ENCODE data around the gene SERPINE2. TPM values are rescaled to one million over a fixed set of nuclear protein-coding genes. Genes with fewer than 3 reads are reported as not detected.

Gene SERPINE2
- total RNA-seq, 1 donor from 2014 or later = 44.6 TPM

GRCh38 chr2:223973606-223974005 is 65.5 kb downstream of the SERPINE2 start:
- no peak for DNase-seq

DNA sequence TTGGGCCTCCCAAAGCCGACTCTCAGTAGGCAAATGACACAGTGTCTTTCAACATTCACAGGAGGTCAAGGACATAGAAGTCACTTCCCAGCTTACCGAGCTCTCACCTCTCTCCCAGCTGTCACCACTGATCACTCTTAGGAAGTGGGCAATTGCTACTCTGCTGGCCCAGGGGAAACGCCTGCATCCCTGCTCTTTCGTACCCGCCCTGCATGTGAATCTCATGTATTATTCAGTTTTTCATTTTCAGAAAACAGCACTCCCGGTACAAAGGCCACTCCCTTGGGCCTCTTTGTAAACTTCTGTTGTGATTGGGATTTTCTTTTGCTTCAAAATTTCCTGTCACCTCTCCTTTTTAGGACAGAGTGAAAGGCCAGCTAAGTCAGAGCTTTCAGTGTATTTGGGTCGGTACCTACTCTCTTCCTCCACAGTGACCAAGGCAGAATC is 66.4 kb downstream of the SERPINE2 start:
- no peak for DNase-seq

- no peak for DNase-seq
Observed at GRCh38 chr2:223971731-223972130, 67.4 kb downstream of the SERPINE2 start.

DNA sequence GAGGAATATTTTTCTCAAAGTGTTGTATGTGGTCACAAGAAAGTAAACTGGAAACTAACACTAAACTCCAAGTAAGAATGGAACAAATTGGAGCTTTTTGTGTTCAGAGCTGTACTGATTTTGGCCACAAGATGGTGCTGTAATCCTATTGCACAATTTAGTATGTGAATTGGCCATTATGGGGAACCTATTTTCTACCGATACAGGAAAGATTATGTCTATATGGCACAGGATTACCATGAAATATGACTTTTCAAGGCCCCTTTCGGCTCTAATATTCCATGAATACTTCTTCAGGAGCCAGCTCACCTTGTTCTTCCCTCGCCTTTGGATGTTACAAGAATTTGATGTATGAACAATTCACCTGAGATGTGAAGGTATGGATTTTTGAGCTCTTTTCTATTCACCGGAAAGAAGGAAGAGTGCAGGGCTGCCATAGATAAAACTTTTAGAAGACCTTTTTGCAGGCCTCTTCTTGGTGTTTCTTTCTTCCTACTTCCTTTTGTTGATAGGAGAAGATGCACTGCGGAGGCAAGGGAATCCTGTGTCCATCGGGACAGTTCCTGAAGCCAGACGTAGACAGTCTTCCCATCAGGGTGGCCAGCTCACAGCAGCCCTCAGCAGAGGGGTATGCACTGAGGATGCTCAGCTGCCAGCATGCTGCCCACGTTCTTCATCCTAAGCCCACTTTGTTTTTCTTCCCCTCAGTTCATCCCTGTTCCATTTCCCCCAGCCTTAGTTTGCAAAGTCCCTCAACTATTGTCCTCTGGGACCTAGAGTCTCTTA is 68.5 kb downstream of the SERPINE2 start:
- peak; percentile 83 for DNase-seq

DNA sequence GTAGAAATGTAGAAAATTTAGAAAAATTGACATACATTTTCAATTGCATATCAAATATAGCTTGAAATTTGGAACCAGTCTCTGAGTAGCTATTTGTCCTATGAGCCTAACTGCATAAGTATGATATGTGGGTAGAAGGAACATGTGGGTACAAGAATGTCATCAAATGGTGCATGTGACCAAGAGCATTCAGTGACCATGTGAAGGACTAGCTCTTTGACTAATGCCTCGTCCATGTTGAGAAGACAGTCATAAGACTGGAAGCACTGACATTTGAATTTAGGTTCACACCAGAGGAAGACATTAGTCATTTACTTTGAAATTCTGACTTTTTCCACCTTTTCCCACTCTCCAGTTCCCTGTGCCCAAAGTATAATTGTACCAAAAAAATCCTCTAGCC is 69.2 kb downstream of the SERPINE2 start:
- no peak for DNase-seq

GRCh38 chr2:223969315-223969714 is 69.8 kb downstream of the SERPINE2 start:
- DNase-seq = no peak

GRCh38 chr2:223967981-223968380 is 71.1 kb downstream of the SERPINE2 start:
- no peak for DNase-seq

DNA sequence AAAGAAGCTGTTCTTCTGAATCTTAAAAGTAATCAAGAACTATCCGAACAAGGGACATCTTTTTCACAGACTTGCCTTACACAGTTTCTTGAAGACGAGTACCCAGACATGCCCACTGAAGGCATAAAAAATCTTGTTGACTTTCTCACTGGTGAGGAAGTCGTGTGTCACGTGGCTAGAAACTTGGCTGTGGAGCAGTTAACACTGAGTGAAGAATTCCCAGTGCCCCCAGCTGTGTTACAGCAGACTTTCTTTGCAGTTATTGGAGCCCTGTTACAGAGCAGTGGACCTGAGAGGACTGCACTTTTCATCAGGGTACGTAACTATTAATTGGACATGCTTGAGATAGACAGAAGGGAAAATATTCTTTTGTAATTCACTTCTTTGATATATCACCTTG is 79.4 kb downstream of the SERPINE2 start:
- no peak for DNase-seq

- DNase-seq = peak; percentile 98
Observed at GRCh38 chr2:223957092-223957851, 81.8 kb downstream of the SERPINE2 start, which contains the start of gene MRPL44. Gene MRPL44, plus strand, starts transcription at chr2:223957463. Its CDS starts 10 bp downstream, at chr2:223957473.

DNA sequence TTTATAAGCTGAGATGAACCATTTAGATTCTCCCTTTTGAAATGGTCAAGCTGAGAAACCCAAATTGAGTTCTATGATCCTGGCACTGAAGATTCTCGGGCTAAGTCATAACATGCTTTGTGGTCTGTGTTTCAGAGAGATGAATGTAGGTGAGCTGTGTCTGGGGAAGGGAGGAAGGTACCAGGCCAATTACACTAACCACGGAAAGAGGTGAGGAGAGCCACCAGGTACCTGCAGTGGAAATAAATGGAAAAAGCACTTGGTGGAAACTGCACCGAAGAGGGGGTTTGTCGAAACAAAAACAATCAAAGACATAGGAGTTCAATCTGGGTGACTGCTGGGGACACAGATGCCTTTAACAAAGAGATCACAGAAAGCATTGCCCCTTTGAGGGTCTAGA is 82.8 kb downstream of the SERPINE2 start:
- DNase-seq = no peak

DNA sequence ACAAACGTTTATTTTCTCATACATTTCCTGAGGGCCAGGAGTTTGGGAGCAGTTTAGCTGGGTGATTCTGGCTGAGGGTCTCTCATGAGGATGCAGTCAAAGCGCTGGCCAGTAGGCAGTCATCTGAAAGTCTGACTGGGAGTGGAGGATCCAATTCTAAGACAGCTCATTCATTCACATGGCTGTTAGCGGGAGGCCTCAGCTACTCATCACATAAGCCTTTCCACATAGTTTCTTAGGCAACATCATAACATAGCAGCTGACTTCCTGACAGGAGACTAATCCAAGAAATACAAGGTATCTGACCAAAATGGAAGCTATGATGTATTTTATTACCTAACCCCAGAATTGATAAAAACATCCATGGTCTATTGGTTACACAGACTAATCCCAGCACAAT is 84.7 kb downstream of the SERPINE2 start:
- no peak for DNase-seq

DNA sequence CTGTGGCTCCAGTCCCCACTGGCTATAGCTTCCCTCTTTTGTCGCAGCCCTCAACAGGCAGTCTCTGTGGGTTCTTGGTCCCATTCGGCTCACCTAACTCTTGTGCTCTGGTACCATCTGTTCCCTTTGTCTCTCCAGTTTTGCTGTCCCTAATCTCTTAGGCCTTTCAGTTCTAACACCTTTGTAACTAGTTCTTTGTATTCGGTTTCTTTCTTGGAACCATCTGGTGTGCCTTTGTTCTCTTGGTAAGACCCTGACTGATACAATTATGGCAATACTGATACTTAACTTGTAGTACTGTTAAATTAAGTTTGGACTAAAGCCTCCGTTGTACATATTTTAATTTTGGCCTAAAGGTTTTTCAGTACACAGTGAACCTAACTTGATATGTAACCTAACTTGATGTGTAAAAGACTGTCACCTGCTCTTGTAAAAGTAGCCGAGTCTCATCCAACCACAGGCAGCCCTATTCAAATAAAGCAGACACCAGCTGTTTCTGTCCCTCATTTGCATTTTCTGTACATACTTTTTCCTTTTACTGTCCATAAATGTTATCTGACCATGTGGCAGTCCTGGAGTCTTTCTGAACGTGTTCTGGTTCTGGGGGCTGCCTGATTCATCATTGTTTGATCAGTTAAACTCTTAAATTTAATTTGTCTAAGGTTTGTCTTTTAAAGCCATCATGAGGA is 86.7 kb downstream of the SERPINE2 start:
- peak; percentile 59 for DNase-seq

GRCh38 chr2:223950448-223951347 is 88.4 kb downstream of the SERPINE2 start:
- DNase-seq = peak; percentile 22

DNA sequence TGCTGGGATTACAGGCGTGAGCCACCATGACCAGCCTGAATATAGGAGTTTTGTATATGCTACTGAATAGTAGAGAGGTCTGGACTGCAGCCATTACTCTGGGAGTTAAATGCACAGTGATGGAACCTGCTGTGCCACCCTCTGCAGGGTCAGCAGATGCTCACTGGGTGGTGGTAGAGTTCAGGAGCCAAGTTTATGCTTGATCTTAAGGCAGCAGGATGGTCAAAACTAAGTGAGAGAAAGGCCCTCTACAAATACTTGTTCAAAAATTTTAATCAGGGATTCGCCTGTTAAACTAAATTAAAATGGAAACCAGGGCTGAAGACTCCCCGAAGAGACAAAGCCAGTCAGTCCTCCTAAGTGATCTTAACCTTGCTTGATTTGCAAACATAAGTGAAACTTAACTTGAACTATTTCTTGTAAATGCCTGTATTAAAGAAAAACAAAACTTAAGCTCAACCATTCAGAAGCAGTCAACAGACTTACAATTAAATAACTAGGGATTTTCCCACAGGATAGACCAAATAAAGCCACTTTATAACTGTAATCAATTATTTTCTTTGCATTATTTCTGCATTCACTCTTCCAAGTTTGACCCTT is 89.7 kb downstream of the SERPINE2 start:
- DNase-seq = no peak

- no peak for DNase-seq
Observed at GRCh38 chr2:223947711-223948205, 91.3 kb downstream of the SERPINE2 start.

DNA sequence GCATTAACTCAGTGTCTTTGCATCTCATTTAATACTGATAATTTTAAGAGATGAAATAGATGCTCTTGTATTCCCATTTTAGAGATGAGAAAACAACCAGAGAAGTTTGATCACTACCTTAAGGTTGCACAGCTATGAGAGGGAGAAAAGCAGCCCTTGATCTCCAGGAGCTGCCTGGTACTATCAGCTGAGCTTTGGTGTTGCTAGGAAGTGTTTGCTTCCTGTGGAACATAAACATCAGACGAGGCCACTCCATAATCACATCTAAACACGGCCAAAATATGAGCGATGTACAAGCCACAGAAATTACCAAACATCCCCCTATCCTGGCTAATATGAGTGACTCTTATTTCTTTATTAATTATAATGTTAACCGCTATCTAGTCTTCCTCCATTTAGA is 93.3 kb downstream of the SERPINE2 start:
- no peak for DNase-seq

DNA sequence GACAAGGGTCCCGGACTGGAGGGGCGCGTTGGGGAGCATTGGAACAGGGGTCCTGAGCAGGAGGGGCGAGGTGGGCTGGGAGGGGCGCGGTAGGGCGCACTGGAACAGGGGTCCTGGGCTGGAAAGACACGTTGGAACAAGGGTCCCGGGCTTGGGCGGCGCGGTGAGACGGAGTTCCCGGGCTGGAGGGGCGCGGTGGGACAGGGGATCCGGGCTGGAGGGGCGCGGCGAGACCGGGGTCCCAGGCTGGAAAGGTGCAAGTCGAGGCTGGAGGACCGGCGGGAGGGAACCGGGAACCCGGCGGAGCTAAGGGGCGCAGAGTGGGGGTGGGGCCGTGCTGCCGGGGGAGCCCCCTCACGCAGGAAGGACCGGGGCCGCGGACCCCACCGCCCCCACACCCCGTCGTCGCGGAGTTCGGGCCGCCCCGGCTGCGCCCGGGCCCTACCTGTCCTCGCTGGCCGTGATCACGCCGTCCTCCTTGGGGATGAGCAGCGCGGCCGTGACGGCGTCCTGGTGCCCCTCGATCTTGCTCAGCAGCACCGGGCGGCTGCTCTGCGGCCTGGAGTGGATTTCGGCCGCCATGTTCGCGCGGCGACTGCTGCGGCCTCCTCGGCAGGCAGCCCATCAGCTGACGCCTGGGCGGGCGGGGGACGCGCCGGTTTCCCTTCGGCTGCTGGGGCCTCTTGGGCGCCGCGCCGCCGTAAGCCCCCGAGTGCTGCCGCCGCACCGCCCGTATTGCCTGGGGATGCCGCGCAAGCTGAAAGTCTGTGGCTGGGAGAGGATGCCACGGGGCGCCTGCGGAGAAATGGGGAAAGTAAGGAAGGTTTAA is 94.2 kb downstream of the SERPINE2 start, which contains the start of gene WDFY1:
Gene WDFY1 (minus strand): TSS at position 633 of the 829 bp plus-strand sequence. CDS start 51 bp downstream, at position 582.
- peak; percentile 95 for DNase-seq

- peak; percentile 45 for DNase-seq
Observed at GRCh38 chr2:223944166-223944702, 94.9 kb downstream of the SERPINE2 start.

DNA sequence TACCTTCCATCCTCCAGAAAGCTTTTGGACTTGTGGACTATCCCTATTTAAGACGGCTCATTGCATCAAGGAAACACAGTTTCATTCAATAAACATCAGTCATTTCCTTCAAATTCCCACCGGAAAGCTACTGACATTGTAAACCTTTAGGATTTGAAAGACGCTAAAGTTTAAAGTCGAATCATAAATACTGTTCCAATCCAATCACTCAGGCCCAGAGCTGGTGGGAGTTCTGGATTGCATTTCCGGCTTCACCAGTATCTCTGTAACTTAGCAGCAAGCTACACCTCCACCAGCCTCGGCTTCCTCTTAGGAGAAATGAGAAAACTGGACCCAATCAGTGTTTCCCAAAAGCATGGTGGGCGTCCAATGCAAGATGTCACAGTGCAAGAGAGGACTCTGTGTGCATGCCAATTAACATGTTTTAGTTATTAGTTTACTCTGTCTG is 95.5 kb downstream of the SERPINE2 start:
- DNase-seq = peak; percentile 32

GRCh38 chr2:223943135-223943534 is 96.0 kb downstream of the SERPINE2 start:
- DNase-seq = no peak
